GM12872 (cell line): ENCODE data around the gene MIOS.

Experiments
- CTCF ChIP-seq: IDR thresholded peaks from 3 replicates; pipeline ENCODE4 v1.5.1; 2011; ENCODE audit warnings: low read depth, mild to moderate bottlenecking, low read length, moderate library complexity; ENCODE audit not compliant: insufficient read depth

Gene MIOS

GRCh38 chr7:7564323-7564780 is 2.3 kb upstream of the MIOS start:
- TF ChIP-seq CTCF, result no peak

GRCh38 chr7:7565018-7565680 is 1.5 kb upstream of the MIOS start:
- no peak for TF ChIP-seq CTCF

- TF ChIP-seq CTCF, result no peak
Observed at GRCh38 chr7:7565746-7566650, 686 bp upstream of the MIOS start.

GRCh38 chr7:7567898-7568531 is 1.3 kb downstream of the MIOS start:
- TF ChIP-seq CTCF, result no peak

- TF ChIP-seq CTCF, result no peak
Observed at GRCh38 chr7:7568553-7568952, 1.9 kb downstream of the MIOS start.

GRCh38 chr7:7569081-7569527 is 2.4 kb downstream of the MIOS start:
- TF ChIP-seq CTCF, result no peak

GRCh38 chr7:7569615-7570014 is 2.9 kb downstream of the MIOS start:
- TF ChIP-seq CTCF, result no peak
